ENCODE results near the gene SARS2. TPM values are rescaled to one million over a fixed set of nuclear protein-coding genes. Genes with fewer than 3 reads are reported as not detected.

SARS2 gene
- total RNA-seq, 1 experiment from 2014 or later, result 57.4 TPM

DNA sequence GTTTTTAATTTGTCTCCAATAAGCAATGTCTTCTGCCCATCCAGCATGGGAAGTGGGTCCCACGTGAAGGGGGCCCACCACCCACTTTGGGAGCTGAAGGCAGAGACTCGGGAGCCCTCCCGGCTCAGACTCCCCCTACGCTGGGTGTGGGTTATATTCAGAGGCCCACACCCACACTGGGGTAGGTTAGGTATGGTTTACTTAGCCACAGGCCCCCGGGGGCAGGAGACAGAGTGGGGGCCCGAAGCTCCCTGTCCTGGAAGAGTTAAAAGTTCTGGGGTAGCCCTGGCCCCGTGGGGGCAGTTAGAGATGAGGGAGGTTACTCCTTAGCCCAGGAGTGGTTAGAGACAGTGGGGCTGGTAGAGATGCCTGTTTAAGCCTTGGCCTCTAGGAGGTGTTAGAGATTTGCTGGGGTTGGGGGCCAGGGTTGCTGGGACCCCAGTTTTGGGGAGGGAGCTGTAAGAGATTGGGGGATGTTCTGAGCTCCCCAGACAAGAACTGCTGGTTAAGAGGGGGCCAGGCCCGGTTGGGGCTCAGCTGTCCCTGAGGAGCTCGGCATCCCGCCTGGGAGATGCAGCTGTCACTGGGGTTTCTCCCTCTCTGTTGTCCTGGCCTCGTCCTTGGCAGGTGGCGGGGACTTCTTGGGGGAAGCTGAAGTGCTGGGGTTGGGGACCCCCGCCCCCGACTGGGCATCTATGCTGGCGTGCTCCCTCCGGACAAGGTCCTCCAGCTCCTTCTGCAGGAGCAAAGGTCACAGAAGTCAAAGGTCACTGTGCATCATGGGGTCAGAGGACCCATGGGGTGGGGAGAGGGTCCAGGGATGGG, 51.8 kb downstream of the SARS2 start:
- Mint-ChIP-seq H3K9me3 (no peaks in the 10 kb centered on the region), H3K36me3 (ENCODE audit: insufficient read depth in 1 of 3, low read depth in 3 of 3) (no peaks in the 10 kb centered on the region; a peak in 1 of 7 replicates), H3K4me3 (no peak overlapping the region; a peak in 1 of 5 replicates), H3K27me3 (ENCODE audit: low read depth) (no peaks in the 10 kb centered on the region), H3K27ac (peak overlapping the region in 1 of 3 experiments; percentile 94; a peak in 1 of 7 replicates), H3K4me1 (peaks cover 19 to 34% of the 10 kb centered on the region in 2 experiments)
- H2BK20ac ChIP-seq (ENCODE audit: low read depth, low read length, poor library complexity, severe bottlenecking), result no peak overlapping the region
- no peak overlapping the region for H4K5ac ChIP-seq (ENCODE audit: insufficient read length, low read depth, low read length)
- H3K18ac ChIP-seq (ENCODE audit: insufficient read length, low read depth, low read length), result no peak overlapping the region
- H2AK5ac ChIP-seq (ENCODE audit: insufficient read length, low read length), result no peak overlapping the region
- no peak overlapping the region for H3K14ac ChIP-seq (ENCODE audit: insufficient read depth, low read length)
- H3K79me1 ChIP-seq (ENCODE audit: insufficient read depth, low read depth, low read length, poor library complexity, severe bottlenecking), result no peaks in the 10 kb centered on the region
- DNase-seq, result no peak
- H3K9ac ChIP-seq (ENCODE audit: extremely low read depth, insufficient read length, low read length), result no peak overlapping the region
- no peak overlapping the region for H2BK120ac ChIP-seq (ENCODE audit: low read depth, low read length, poor library complexity, severe bottlenecking)
- no peak overlapping the region for H3K4me2 ChIP-seq (ENCODE audit: insufficient read depth, insufficient read length, low read length)
- TF ChIP-seq, protein P1, sequence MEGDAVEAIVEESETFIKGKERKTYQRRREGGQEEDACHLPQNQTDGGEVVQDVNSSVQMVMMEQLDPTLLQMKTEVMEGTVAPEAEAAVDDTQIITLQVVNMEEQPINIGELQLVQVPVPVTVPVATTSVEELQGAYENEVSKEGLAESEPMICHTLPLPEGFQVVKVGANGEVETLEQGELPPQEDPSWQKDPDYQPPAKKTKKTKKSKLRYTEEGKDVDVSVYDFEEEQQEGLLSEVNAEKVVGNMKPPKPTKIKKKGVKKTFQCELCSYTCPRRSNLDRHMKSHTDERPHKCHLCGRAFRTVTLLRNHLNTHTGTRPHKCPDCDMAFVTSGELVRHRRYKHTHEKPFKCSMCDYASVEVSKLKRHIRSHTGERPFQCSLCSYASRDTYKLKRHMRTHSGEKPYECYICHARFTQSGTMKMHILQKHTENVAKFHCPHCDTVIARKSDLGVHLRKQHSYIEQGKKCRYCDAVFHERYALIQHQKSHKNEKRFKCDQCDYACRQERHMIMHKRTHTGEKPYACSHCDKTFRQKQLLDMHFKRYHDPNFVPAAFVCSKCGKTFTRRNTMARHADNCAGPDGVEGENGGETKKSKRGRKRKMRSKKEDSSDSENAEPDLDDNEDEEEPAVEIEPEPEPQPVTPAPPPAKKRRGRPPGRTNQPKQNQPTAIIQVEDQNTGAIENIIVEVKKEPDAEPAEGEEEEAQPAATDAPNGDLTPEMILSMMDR (conservative IDR thresholded peaks at IDR 0.05), result 0 out of 3 replicates have a peak, but pooled peaks have one; percentile 21
- H3K27ac ChIP-seq (ENCODE audit: insufficient read length, low read depth, low read length), result no peak overlapping the region
- no peak overlapping the region for H2BK12ac ChIP-seq (ENCODE audit: insufficient read length, low read depth, low read length)
- no peaks in the 10 kb centered on the region for H3K9me3 ChIP-seq (ENCODE audit: control insufficient read depth, low read depth, low read length)
- peaks cover 3% of the 10 kb centered on the region; the same call in 1 of the 2 replicates for H3K4me1 ChIP-seq (ENCODE audit: insufficient read depth, low read length)
- H4K20me1 ChIP-seq (ENCODE audit: control insufficient read depth, insufficient read depth, insufficient read length), result no peaks in the 10 kb centered on the region
- no CpG with 5 or more reads among the region's 16 CpGs for WGBS (ENCODE audit: extremely low coverage, insufficient read length, low lambda C conversion rate)
- H2BK15ac ChIP-seq (ENCODE audit: low read depth, low read length), result no peak overlapping the region
- H3K79me2 ChIP-seq (ENCODE audit: insufficient read depth, low read length), result no peaks in the 10 kb centered on the region
- H2BK5ac ChIP-seq (ENCODE audit: insufficient read length, low read length), result no peak overlapping the region
- no peaks in the 10 kb centered on the region for H3K23me2 ChIP-seq (ENCODE audit: insufficient read length, low read depth, low read length, poor library complexity, severe bottlenecking)
- H3K4ac ChIP-seq (ENCODE audit: low read depth, low read length), result no peak overlapping the region
- H3K27me3 ChIP-seq (ENCODE audit: insufficient read depth, low read length), result peaks cover 2% of the 10 kb centered on the region; the same call in 1 of the 2 replicates
- no peak overlapping the region for H2AFZ ChIP-seq (ENCODE audit: low read length)
- no peak overlapping the region for H4K8ac ChIP-seq (replicated peaks; ENCODE audit: insufficient read length, low read depth, low read length)
- no peak overlapping the region for H3T11ph ChIP-seq (ENCODE audit: low read length)
- no peak overlapping the region for H4K91ac ChIP-seq (ENCODE audit: insufficient read length, low read depth, low read length)
- H3K56ac ChIP-seq (ENCODE audit: insufficient read length, low read depth, low read length), result no peak overlapping the region
- no peak overlapping the region for H3K23ac ChIP-seq (ENCODE audit: insufficient read length, low read depth, low read length)
